Lung (tissue), 16 donors: ENCODE data around the gene RNFT2. TPM values are rescaled to one million over a fixed set of nuclear protein-coding genes. Genes with fewer than 3 reads are reported as not detected.

Experiments used
- ATAC-seq: fragments of 200-7000 bp; cut with Tn5 transposase; one replicate; pipeline ENCODE4 v1.9.1; 2020; ENCODE audit warnings: moderate number of reproducible peaks; ENCODE audit not compliant: insufficient read depth, low FRiP score
- DNase-seq, 3 donors: peaks; one replicate each; pipeline ENCODE4 v3.0.0-alpha.2; 2013 to 2017
- H3K27ac ChIP-seq, 2 donors: one replicate each; pipeline ENCODE4 v1.5.1; 2013; ENCODE audit warnings: mild to moderate bottlenecking in 2 of 2, moderate library complexity in 2 of 2, control low read depth in 1 of 2, inconsistent platforms in 1 of 2, low read depth in 1 of 2, low read length in 1 of 2
- H3K27me3 ChIP-seq, 3 donors: one replicate each; pipeline ENCODE4 v1.5.1; 2013; ENCODE audit warnings: low read length in 2 of 3; ENCODE audit not compliant: control insufficient read depth in 3 of 3, insufficient read depth in 3 of 3
- H3K36me3 ChIP-seq, 4 donors: one replicate each; pipeline ENCODE4 v1.5.1; 2013; ENCODE audit warnings: low read length in 4 of 4, mild to moderate bottlenecking in 1 of 4, moderate library complexity in 1 of 4; ENCODE audit not compliant: control insufficient read depth in 4 of 4, insufficient read depth in 4 of 4
- H3K4me1 ChIP-seq, 5 donors: one replicate each; pipeline ENCODE4 v1.5.1; 2013; ENCODE audit warnings: low read length in 5 of 5, mild to moderate bottlenecking in 2 of 5, moderate library complexity in 1 of 5; ENCODE audit not compliant: control insufficient read depth in 5 of 5, insufficient read depth in 5 of 5
- H3K4me3 ChIP-seq: one replicate; pipeline ENCODE4 v1.5.1; 2013; ENCODE audit warnings: mild to moderate bottlenecking, control low read depth, moderate library complexity
- H3K9ac ChIP-seq, 2 donors: one replicate each; pipeline ENCODE4 v1.5.1; 2013; ENCODE audit warnings: low read length in 2 of 2, control low read depth in 1 of 2; ENCODE audit not compliant: insufficient read depth in 1 of 2
- H3K9me3 ChIP-seq, 4 donors: one replicate each; pipeline ENCODE4 v1.5.1; 2013; ENCODE audit warnings: low read length in 3 of 4, mild to moderate bottlenecking in 1 of 4, moderate library complexity in 1 of 4; ENCODE audit not compliant: control insufficient read depth in 4 of 4, insufficient read depth in 3 of 4
- CTCF ChIP-seq: IDR thresholded peaks from 2 replicates; pipeline ENCODE4 v1.5.1; 2012; ENCODE audit warnings: mild to moderate bottlenecking; ENCODE audit errors: control extremely low read depth, extremely low read depth
- WGBS, 2 donors: extraction: QIAGEN DNeasy Blood & Tissue Kit; methylation state at CpG; one replicate each; pipeline ENCODE4 v1.1.7; 2013; 5-methylcytosine and 5-hydroxymethylcytosine counted together
- long read RNA-seq, 5 donors: transcript quantifications; one replicate each; lab custom pipeline, GENCODE V29; 2026
- polyA plus RNA-seq, 2 donors: library from polyadenylated mRNA; stranded (reverse); fragments of 200-250 nt; gene quantifications; one replicate each; pipeline ENCODE4 v1.2.1, GENCODE V29; 2013
- total RNA-seq, 2 donors: library from RNA; depleted of rRNA in 1 of 2; stranded (reverse); fragments of >200 nt in 1 of 2; gene quantifications; one replicate each; pipeline ENCODE4 v1.2.1, GENCODE V29; 2014 to 2021
- donor health status: control.
- donor health status: control.
- donor health status: Bipolar disorder and iron deficiency.
- donor health status: healthy.
- donor health status: DM: yes; HTN: yes; CAD: no.

Gene RNFT2, protein sequence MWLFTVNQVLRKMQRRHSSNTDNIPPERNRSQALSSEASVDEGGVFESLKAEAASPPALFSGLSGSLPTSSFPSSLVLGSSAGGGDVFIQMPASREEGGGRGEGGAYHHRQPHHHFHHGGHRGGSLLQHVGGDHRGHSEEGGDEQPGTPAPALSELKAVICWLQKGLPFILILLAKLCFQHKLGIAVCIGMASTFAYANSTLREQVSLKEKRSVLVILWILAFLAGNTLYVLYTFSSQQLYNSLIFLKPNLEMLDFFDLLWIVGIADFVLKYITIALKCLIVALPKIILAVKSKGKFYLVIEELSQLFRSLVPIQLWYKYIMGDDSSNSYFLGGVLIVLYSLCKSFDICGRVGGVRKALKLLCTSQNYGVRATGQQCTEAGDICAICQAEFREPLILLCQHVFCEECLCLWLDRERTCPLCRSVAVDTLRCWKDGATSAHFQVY
- total RNA-seq (1 to 10 TPM; 1.9 to 4.9 TPM), polyA plus RNA-seq (1 to 10 TPM in 1 of 2 donors, under 1 TPM in 1; 0.37 to 2.5 TPM)
- long read RNA-seq, donor 1 = 0 reads
- long read RNA-seq, donor 2 = 0 reads
- long read RNA-seq, donor 3 = 0 reads
- long read RNA-seq, donor 4 = 0 reads
- long read RNA-seq, donor 5 = 0 reads

DNA sequence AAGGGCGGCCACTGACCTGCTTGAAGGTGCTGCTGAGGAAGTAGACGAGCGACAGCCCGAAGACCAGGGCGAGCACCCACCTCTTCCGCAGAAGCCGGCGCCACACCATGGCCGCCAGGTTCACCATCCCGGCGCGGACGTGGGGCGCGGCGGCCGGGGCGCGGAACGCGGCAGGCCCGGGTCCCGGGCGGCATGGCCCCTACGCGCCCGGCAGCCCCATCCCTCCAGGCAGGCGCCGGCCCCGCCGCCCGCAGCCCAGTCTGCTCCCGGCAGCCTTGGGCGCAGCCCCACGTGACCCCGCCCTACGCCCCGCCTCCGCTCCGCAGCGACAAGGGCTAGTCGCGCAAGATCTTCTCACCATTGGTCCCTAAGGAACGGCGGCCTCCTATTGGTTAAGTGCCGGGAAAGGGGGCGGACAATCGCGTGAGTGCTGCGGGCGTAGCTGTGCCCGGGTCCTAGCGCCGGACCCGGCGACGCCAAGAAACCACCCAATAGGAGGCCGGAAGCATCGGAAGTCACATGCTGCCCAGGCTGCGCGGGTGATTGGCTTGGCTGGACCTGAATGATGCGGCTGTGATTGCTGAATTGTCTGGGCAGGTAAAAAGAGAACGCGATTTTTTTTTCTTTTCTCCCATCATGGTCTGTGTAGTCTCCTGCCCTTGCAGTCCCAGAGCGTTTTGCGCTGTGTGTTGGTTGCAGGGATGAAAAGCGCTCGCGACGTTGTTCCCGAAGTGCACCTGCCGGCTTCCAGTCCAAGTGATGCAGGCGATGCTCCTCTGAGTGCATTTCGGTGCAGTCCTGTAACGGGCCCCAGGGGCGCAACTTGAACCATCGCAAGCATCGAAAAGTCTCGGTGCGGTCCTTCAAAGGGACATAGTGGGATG is at the start of gene RNFT2, which contains the start of gene SPRING1:
Gene RNFT2 (plus strand): TSS at position 542 of the 884 bp plus-strand sequence. CDS start 2,183 bp downstream, outside the sequence.
Gene SPRING1 (minus strand): TSS at position 296 of the 884 bp plus-strand sequence. CDS start 169 bp downstream, at position 127.
- ATAC-seq (peak; percentile 96), DNase-seq (peak; percentile 99 to 100 (median 99))
- no peak for TF ChIP-seq CTCF
- peaks cover 0 to 9% (median 6%) of the 10 kb centered on the region in 4 donors for H3K36me3 ChIP-seq
- peak within 1 kb of the TSS; percentile 70 to 75 for H3K9ac ChIP-seq
- H3K4me1 ChIP-seq = peaks cover 0 to 8% (median 5%) of the 10 kb centered on the region in 5 donors
- peak within 1 kb of the TSS; percentile 84 to 89 for H3K27ac ChIP-seq
- no peaks in the 10 kb centered on the region for H3K27me3 ChIP-seq
- H3K4me3 ChIP-seq = peak within 1 kb of the TSS; percentile 97
- no peaks in the 10 kb centered on the region for H3K9me3 ChIP-seq
- WGBS, 2 donors = 0 to 1% methylated on average over 76 to 80 of the region's 80 CpGs

DNA sequence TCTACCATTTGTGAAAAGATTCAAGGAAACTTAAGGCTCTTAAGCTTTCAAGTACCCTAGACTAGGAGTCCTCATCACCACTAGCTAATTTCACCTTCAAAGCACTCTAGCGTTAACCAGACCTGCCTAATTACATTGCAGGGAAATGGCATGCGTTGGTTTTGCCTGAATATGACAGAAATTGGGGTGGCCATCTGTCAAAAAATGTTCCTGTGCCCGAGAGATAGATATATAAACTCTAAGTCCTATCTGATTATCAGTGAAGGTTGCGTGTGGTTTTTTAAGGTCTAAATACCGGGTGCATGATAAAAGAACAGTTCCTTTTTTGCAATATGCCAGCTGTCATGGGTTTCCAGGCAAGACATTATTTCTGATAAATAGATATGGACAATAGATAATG is 48.6 kb upstream of the RNFT2 start:
- WGBS, 2 donors = 28 to 54% methylated on average over 5 of the region's 5 CpGs

More for the DNA sequence above, 48.6 kb upstream of the RNFT2 start:
- TF ChIP-seq CTCF = no peak
- no peak overlapping the region for H3K4me3 ChIP-seq
- no peak overlapping the region for H3K27ac ChIP-seq
- DNase-seq (no peak), ATAC-seq (no peak)
- peaks cover 0 to 19% (median 4%) of the 10 kb centered on the region in 5 donors for H3K4me1 ChIP-seq
- no peak overlapping the region for H3K9ac ChIP-seq
- H3K27me3 ChIP-seq = peaks cover 0 to 7% (median 6%) of the 10 kb centered on the region in 3 donors
- H3K36me3 ChIP-seq = no peaks in the 10 kb centered on the region
- H3K9me3 ChIP-seq = no peaks in the 10 kb centered on the region
